ENCODE results near the gene CDCA8. TPM values are rescaled to one million over a fixed set of nuclear protein-coding genes. Genes with fewer than 3 reads are reported as not detected.

CDCA8 gene
- total and polyA plus RNA-seq, 2 of the 8 experiments (the other 6 are each of a cell fraction or from before 2014, with no cell fraction given): 43.9 to 46.2 TPM

- Histone ChIP-seq H3K4me2 (ENCODE audit: insufficient read depth in 1 of 2, low read depth in 2 of 2, low read length in 2 of 2) (peak overlapping the region; percentile 72 to 76), H3K4ac (replicated peaks; ENCODE audit: insufficient read length, low read depth, low read length) (no peak overlapping the region), H3K23me2 (ENCODE audit: low read depth, low read length) (peaks cover 5% of the 10 kb centered on the region; the same call in 1 of the 2 replicates), H4K91ac (replicated peaks; ENCODE audit: insufficient read length, low read length) (no peak overlapping the region), H3K36me3 (ENCODE audit: control insufficient read depth in 2 of 4, insufficient read depth in 4 of 4, low read length in 3 of 4) (peaks cover 0 to 3% (median 0%) of the 10 kb centered on the region in 4 experiments; a peak in 1 of 8 replicates), H2AK5ac (ENCODE audit: low read depth, low read length) (no peak overlapping the region), H3K27me3 (replicated peaks in 1 of 4; ENCODE audit: control insufficient read depth in 3 of 4, extremely low read depth in 1 of 4, insufficient read depth in 3 of 4, low read length in 3 of 4) (peaks cover 34 to 64% (median 53%) of the 10 kb centered on the region in 4 experiments), H3K27ac (ENCODE audit: low read depth, low read length) (no peak overlapping the region), H3K23ac (ENCODE audit: insufficient read length) (no peak overlapping the region), H4K20me1 (replicated peaks in 1 of 2; ENCODE audit: control insufficient read depth in 1 of 2, insufficient read depth in 2 of 2, low read length in 2 of 2) (no peaks in the 10 kb centered on the region), H4K8ac (ENCODE audit: extremely low read depth, insufficient read depth, low read length) (no peak overlapping the region), H2BK5ac (ENCODE audit: low read depth, low read length) (no peak overlapping the region), H3K9ac (replicated peaks in 1 of 4; ENCODE audit: extremely low read depth in 1 of 4, low read depth in 3 of 4, low read length in 3 of 4) (no peak overlapping the region), H4K5ac (ENCODE audit: insufficient read length, low read depth, low read length) (no peak overlapping the region), H2BK15ac (ENCODE audit: low read length) (no peak overlapping the region), H3K79me1 (ENCODE audit: low read depth, low read length) (no peaks in the 10 kb centered on the region), H3K18ac (ENCODE audit: extremely low read depth, low read length) (no peak overlapping the region; the same call in 1 of the 2 replicates), H3K56ac (replicated peaks; ENCODE audit: insufficient read length, low read depth, low read length) (no peak overlapping the region), H2AFZ (ENCODE audit: low read length) (peak overlapping the region; percentile 49; the same call in 1 of the 2 replicates), H2BK12ac (ENCODE audit: low read depth, low read length) (no peak overlapping the region), H3K14ac (ENCODE audit: insufficient read length) (no peak overlapping the region), H3K9me3 (ENCODE audit: insufficient read depth in 2 of 2, low read depth in 1 of 2, low read length in 1 of 2) (no peaks in the 10 kb centered on the region), H3K4me3 (ENCODE audit: extremely low read depth in 1 of 4, insufficient read depth in 2 of 4, low read depth in 3 of 4, low read length in 4 of 4) (peak overlapping the region in 3 of 4 experiments; percentile 40 to 60 (median 47); a peak in 5 of 8 replicates), H2BK120ac (replicated peaks; ENCODE audit: low read depth, low read length) (no peak overlapping the region), H3K79me2 (ENCODE audit: control insufficient read depth in 1 of 2, insufficient read depth in 2 of 2, low read length in 2 of 2) (no peaks in the 10 kb centered on the region), H2BK20ac (ENCODE audit: low read length) (no peak overlapping the region), H3K4me1 (replicated peaks in 1 of 4; ENCODE audit: control insufficient read depth in 3 of 4, insufficient read depth in 4 of 4, low read length in 3 of 4) (peaks cover 0 to 9% (median 0%) of the 10 kb centered on the region in 4 experiments; a peak in 3 of 7 replicates)
- 42% methylated on average over 11 of the region's 11 CpGs; no CpG with 5 or more reads in 1 of the 2 experiments for WGBS, 2 experiments (ENCODE audit: extremely low coverage in 1 of 2, insufficient coverage in 1 of 2, insufficient read length in 1 of 2, insufficient replicate concordance in 2 of 2, low coverage in 1 of 2, low lambda C conversion rate in 2 of 2, missing lambda C conversion rate in 1 of 2)
- ChIA-PET POLR2A (ENCODE audit: partially characterized antibody) (interaction anchor here (1.2 kb wide), 1 partner anchor 13 kb away, joined by 3 read pairs; no protein-coding TSS in a partner anchor), CTCF (ENCODE audit: partially characterized antibody) (interaction anchor here (0.8 kb wide), 1 partner anchor 14 kb away, joined by 3 read pairs; no protein-coding TSS in a partner anchor)
- DNase-seq (ENCODE audit: low read depth in 1 of 2, low spot score in 2 of 2) (peak in 1 of 2 experiments; percentile 48), FAIRE-seq (no peak)
- TF ChIP-seq RFX5 (IDR thresholded peaks at IDR 0.05; ENCODE audit: borderline replicate concordance, low read depth, low read length) (no peak), GTF2F1 (IDR thresholded peaks at IDR 0.05; ENCODE audit: borderline replicate concordance, low read depth, low read length) (no peak), EZH2 (IDR thresholded peaks at IDR 0.05; ENCODE audit: low read depth, low read length, severe bottlenecking) (peak; percentile 48), BRCA1 (IDR thresholded peaks at IDR 0.05; ENCODE audit: low read depth, low read length) (no peak), SUZ12 (IDR thresholded peaks at IDR 0.05; ENCODE audit: low read length) (peak; percentile 63; the same call in 1 of the 2 replicates)
These were observed 59.9 kb downstream of the CDCA8 start for GRCh38 chr1:37752213-37752582.

Data from H1 (cell line).